ENCODE results near the gene APBB3.
"Not testable (repeated sequence)": the region's sequence is repeated elsewhere in the genome, so short reads cannot be mapped to it uniquely, and the experiment has no call there.

Gene APBB3

GRCh38 chr5:140564196-140565023 is at the start of gene APBB3, which contains the start of gene SLC35A4:
Gene APBB3, minus strand, starts transcription at chr5:140564598. Its CDS starts 353 bp downstream, at chr5:140564245.
Gene SLC35A4, plus strand, starts transcription at chr5:140564828. Its CDS starts 2,342 bp downstream, at chr5:140567170.
- DNase-seq: peak; percentile 97 to 98

- no peak for DNase-seq
Measured at GRCh38 chr5:140611020-140611521, 46.7 kb upstream of the APBB3 start.

GRCh38 chr5:140609126-140609525 is 44.7 kb upstream of the APBB3 start:
- no peak for DNase-seq

GRCh38 chr5:140608722-140609121 is 44.3 kb upstream of the APBB3 start:
- no peak for DNase-seq

- no peak for DNase-seq
Measured at GRCh38 chr5:140607031-140607430, 42.6 kb upstream of the APBB3 start.

GRCh38 chr5:140605879-140606278 is 41.5 kb upstream of the APBB3 start:
- DNase-seq: no peak

GRCh38 chr5:140603734-140604133 is 39.3 kb upstream of the APBB3 start:
- no peak for DNase-seq

- not testable (repeated sequence) for DNase-seq
Measured at GRCh38 chr5:140603446-140603698, 39.0 kb upstream of the APBB3 start.

GRCh38 chr5:140602147-140602546 is 37.7 kb upstream of the APBB3 start:
- DNase-seq: no peak

GRCh38 chr5:140600096-140600495 is 35.7 kb upstream of the APBB3 start:
- DNase-seq: no peak

GRCh38 chr5:140598836-140599235 is 34.4 kb upstream of the APBB3 start:
- DNase-seq: no peak

- no peak for DNase-seq
Measured at GRCh38 chr5:140596321-140596741, 31.9 kb upstream of the APBB3 start.

GRCh38 chr5:140595538-140596300 is 31.3 kb upstream of the APBB3 start:
- no peak for DNase-seq

- no peak for DNase-seq
Measured at GRCh38 chr5:140594169-140594568, 29.8 kb upstream of the APBB3 start.

- not testable (repeated sequence) for DNase-seq
Measured at GRCh38 chr5:140593070-140593469, 28.7 kb upstream of the APBB3 start.

- DNase-seq: peak in 1 of 2 experiments; percentile 17
Measured at GRCh38 chr5:140591747-140592372, 27.5 kb upstream of the APBB3 start.

GRCh38 chr5:140590861-140591260 is 26.5 kb upstream of the APBB3 start:
- DNase-seq: no peak

GRCh38 chr5:140588311-140589070 is 24.1 kb upstream of the APBB3 start:
- no peak for DNase-seq

- no peak for DNase-seq
Measured at GRCh38 chr5:140587495-140587894, 23.1 kb upstream of the APBB3 start.

- DNase-seq: not testable (repeated sequence)
Measured at GRCh38 chr5:140579188-140579747, 14.9 kb upstream of the APBB3 start.

GRCh38 chr5:140576776-140577201 is 12.4 kb upstream of the APBB3 start:
- no peak for DNase-seq

GRCh38 chr5:140575309-140575708 is 10.9 kb upstream of the APBB3 start:
- DNase-seq: no peak

Measured in SW 1271 (cell line).